ENCODE data around the gene GUCY2F.

Gene GUCY2F

DNA sequence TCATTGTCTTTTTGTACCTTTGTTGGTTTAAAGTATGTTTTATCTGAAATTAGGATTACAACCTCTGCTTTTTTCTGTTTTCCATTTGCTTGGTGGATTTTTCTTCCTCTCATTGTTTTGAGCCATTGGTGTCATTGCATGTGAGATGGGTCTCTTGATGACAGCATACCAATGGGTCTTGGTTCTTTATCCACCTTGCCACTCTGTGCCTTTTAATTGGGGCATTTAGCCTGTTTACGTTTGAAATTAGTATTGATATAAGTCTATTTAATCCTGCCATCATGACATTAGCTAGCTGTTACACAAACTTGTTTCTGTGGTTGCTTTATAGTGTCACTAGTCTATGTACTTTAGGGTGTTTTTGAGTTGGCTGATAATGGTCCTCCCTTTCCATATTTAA is 145.7 kb downstream of the GUCY2F start:
- no peak for DNase-seq (ENCODE audit: low read depth)

DNA sequence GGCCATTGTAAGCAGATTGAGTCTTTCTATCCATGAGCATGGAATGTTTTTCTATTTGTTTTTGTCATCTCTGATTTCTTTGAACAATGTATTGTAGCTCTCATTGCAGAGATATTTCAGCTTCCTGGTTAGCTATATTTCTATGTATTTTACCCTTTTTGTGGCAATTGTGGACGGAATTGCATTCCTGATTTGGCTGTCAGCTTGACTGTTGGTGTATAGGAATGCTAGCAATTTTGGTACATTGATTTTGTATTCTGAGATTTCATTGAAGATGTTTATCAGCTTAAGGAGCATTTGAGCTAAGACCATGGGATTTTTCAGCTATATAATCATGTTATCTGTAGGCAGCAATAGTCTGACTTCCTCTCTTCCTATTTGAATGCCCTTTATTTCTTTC is 154.6 kb downstream of the GUCY2F start:
- DNase-seq (ENCODE audit: low read depth): no peak
